Astrocyte (in vitro differentiated cells and primary cell): Measurements from ENCODE around the gene CTDP1. TPM values are rescaled to one million over a fixed set of nuclear protein-coding genes. Genes with fewer than 3 reads are reported as not detected.

Experiments
- DNase-seq: peaks from one replicate; pipeline ENCODE4 v3.0.0-alpha.2; 2010; ENCODE audit warnings: low read depth
- FAIRE-seq: peaks from 2 replicates; lab custom pipeline; 2011; peaks lifted over from hg19 to GRCh38; lab: Jason Lieb, UNC
- H2AFZ ChIP-seq: 2 replicates; pipeline ENCODE4 v1.6.0; 2012; ENCODE audit warnings: low read depth, low read length, inconsistent platforms
- H3K27ac ChIP-seq: 2 replicates; pipeline ENCODE4 v1.5.1; 2011; ENCODE audit warnings: low read depth, low read length, inconsistent platforms
- H3K27me3 ChIP-seq: 2 replicates; pipeline ENCODE4 v1.6.0; 2011; ENCODE audit warnings: low read length, inconsistent platforms; ENCODE audit not compliant: insufficient read depth
- H3K36me3 ChIP-seq: 2 replicates; pipeline ENCODE4 v1.5.1; 2011; ENCODE audit warnings: low read length, inconsistent platforms; ENCODE audit not compliant: insufficient read depth
- H3K4me1 ChIP-seq: 2 replicates; pipeline ENCODE4 v1.5.1; 2011; ENCODE audit warnings: low read length, inconsistent platforms; ENCODE audit not compliant: insufficient read depth
- H3K4me2 ChIP-seq: 2 replicates; pipeline ENCODE4 v1.6.0; 2012; ENCODE audit warnings: low read length, inconsistent platforms
- H3K4me3 ChIP-seq: 2 replicates; pipeline ENCODE4 v1.5.1; 2011; ENCODE audit warnings: low read depth, mild to moderate bottlenecking, low read length, inconsistent platforms; ENCODE audit not compliant: insufficient read depth
- H3K79me2 ChIP-seq: 2 replicates; pipeline ENCODE4 v1.6.0; 2012; ENCODE audit warnings: mild to moderate bottlenecking, low read length, inconsistent platforms; ENCODE audit not compliant: insufficient read depth
- H3K9ac ChIP-seq: 2 replicates; pipeline ENCODE4 v1.6.0; 2012; ENCODE audit warnings: mild to moderate bottlenecking, low read length, inconsistent platforms
- H3K9me3 ChIP-seq: 2 replicates; pipeline ENCODE4 v1.5.1; 2012; ENCODE audit warnings: low read depth, mild to moderate bottlenecking, low read length, inconsistent platforms; ENCODE audit not compliant: insufficient read depth
- H4K20me1 ChIP-seq: 2 replicates; pipeline ENCODE4 v1.6.0; 2012; ENCODE audit warnings: low read length, inconsistent platforms; ENCODE audit not compliant: insufficient read depth
- H3K27ac Mint-ChIP-seq: one replicate; pipeline ENCODE4 v1.8.0; 2021; ENCODE audit warnings: mild to moderate bottlenecking, mixed read lengths; ENCODE audit not compliant: unreplicated experiment
- H3K27me3 Mint-ChIP-seq: one replicate; pipeline ENCODE4 v1.8.0; 2021; ENCODE audit warnings: low read depth, mixed read lengths; ENCODE audit not compliant: unreplicated experiment
- H3K36me3 Mint-ChIP-seq: one replicate; pipeline ENCODE4 v1.8.0; 2021; ENCODE audit warnings: low read depth, mixed read lengths; ENCODE audit not compliant: unreplicated experiment
- H3K4me1 Mint-ChIP-seq: one replicate; pipeline ENCODE4 v1.8.0; 2021; ENCODE audit warnings: low read depth, mixed read lengths; ENCODE audit not compliant: unreplicated experiment
- H3K4me3 Mint-ChIP-seq: one replicate; pipeline ENCODE4 v1.8.0; 2021; ENCODE audit warnings: mild to moderate bottlenecking, moderate library complexity, mixed read lengths; ENCODE audit not compliant: unreplicated experiment
- H3K9me3 Mint-ChIP-seq: one replicate; pipeline ENCODE4 v1.8.0; 2021; ENCODE audit warnings: mild to moderate bottlenecking, mixed read lengths; ENCODE audit not compliant: unreplicated experiment
- EZH2 ChIP-seq: IDR thresholded peaks from 2 replicates; pipeline ENCODE4 v1.6.1; 2012; ENCODE audit warnings: mild to moderate bottlenecking, low read length, inconsistent platforms; ENCODE audit not compliant: insufficient read depth
- total RNA-seq: library from RNA; stranded (reverse); gene quantifications from 2 replicates; pipeline ENCODE4 v1.2.1, GENCODE V29; 2021
- TF ChIP-seq, protein P1 (sequence below): IDR thresholded peaks from 2 replicates; pipeline ENCODE4 v1.5.1; 2011; ENCODE audit warnings: low read depth, mild to moderate bottlenecking, inconsistent platforms, low read length, moderate library complexity; ENCODE audit not compliant: insufficient read depth

CTDP1 gene
- total RNA-seq, 1 donor from 2014 or later, result 31.7 TPM

DNA sequence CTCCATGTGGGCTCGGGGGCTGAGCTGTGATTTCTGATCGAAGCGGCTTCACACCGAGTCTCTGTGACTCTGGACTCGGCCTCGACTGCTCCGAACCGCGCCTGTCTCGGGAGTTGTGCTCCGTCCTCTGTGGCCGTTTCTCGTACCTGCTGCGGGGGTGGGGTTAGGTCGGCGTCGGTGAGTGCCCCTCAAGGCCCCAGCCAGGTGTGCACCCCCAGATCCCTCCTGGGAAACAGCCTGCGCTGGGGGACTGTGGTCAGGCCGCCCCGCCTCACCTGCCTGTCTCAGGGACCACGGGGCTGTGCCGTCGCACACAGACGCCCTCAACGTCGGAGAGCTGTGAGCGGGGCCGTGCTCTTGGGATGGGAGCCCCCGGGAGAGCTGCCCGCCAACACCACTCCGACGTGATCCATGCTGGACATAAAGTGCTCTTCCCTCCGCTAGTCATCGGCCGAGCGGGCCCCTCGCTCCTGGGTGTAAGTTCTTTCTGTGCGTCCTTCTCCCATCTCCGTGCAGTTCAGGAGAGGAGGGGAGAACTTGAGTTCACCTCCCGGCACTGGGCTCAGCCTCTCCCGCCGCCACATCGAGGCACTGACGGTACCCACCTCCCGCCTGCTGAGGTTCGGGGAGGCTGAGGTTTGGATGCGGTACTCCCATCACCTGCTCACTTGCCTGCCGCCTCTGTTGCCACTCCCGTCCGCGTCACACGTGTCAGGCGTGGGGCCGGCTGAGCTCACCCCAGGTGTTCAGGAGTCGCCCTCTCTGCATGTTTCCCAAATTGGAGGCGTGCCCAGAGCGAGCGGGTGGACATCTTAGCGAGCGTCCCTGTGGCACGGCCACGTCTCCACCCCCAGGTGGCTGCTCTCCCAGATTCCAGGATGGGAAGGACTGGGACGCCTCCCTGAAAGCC is 55.7 kb downstream of the CTDP1 start:
- Histone ChIP-seq H3K4me1 (no peaks in the 10 kb centered on the region), H4K20me1 (no peaks in the 10 kb centered on the region), H3K9me3 (peaks cover 48% of the 10 kb centered on the region), H3K9ac (no peak overlapping the region), H3K4me3 (no peak overlapping the region), H3K36me3 (peaks cover 20% of the 10 kb centered on the region), H3K79me2 (no peaks in the 10 kb centered on the region), H3K27me3 (no peaks in the 10 kb centered on the region), H3K27ac (no peak overlapping the region), H2AFZ (no peak overlapping the region), H3K4me2 (no peak overlapping the region)
- peaks cover 56% of the 10 kb centered on the region for H3K9me3 Mint-ChIP-seq
- no peaks in the 10 kb centered on the region for H3K27me3 Mint-ChIP-seq
- DNase-seq, result no peak
- TF ChIP-seq, protein P1, sequence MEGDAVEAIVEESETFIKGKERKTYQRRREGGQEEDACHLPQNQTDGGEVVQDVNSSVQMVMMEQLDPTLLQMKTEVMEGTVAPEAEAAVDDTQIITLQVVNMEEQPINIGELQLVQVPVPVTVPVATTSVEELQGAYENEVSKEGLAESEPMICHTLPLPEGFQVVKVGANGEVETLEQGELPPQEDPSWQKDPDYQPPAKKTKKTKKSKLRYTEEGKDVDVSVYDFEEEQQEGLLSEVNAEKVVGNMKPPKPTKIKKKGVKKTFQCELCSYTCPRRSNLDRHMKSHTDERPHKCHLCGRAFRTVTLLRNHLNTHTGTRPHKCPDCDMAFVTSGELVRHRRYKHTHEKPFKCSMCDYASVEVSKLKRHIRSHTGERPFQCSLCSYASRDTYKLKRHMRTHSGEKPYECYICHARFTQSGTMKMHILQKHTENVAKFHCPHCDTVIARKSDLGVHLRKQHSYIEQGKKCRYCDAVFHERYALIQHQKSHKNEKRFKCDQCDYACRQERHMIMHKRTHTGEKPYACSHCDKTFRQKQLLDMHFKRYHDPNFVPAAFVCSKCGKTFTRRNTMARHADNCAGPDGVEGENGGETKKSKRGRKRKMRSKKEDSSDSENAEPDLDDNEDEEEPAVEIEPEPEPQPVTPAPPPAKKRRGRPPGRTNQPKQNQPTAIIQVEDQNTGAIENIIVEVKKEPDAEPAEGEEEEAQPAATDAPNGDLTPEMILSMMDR, result no peak
- TF ChIP-seq EZH2, result no peak
- H3K4me1 Mint-ChIP-seq, result no peaks in the 10 kb centered on the region
- no peak overlapping the region for H3K27ac Mint-ChIP-seq
- no peak for FAIRE-seq
- H3K4me3 Mint-ChIP-seq, result no peak overlapping the region
- H3K36me3 Mint-ChIP-seq, result peaks cover 82% of the 10 kb centered on the region

DNA sequence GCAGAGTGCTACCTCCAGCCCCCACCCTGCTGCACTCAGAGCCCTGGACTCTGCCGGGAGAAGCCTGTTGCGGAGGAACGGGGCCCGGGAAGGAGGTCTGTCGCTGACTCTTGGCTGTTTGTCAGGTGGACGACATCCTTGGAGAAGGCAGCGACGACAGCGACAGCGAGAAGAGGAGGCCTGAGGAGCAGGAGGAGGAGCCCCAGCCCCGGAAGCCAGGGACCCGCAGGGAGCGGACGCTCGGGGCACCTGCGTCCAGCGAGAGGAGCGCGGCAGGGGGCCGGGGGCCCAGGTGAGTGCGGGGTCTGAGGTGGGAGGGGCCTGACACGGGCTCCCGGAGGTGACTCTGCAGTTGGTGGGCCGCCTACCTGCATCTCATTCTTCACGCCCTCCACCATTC is 56.6 kb downstream of the CTDP1 start:
- Mint-ChIP-seq H3K27ac (no peak overlapping the region), H3K4me1 (no peaks in the 10 kb centered on the region), H3K4me3 (no peak overlapping the region), H3K27me3 (no peaks in the 10 kb centered on the region), H3K9me3 (peaks cover 53% of the 10 kb centered on the region), H3K36me3 (peaks cover 82% of the 10 kb centered on the region)
- Histone ChIP-seq H3K4me2 (no peak overlapping the region), H3K9me3 (peaks cover 39% of the 10 kb centered on the region), H2AFZ (no peak overlapping the region), H3K9ac (no peak overlapping the region), H3K4me1 (no peaks in the 10 kb centered on the region), H3K36me3 (peaks cover 18% of the 10 kb centered on the region), H3K27ac (no peak overlapping the region), H4K20me1 (no peaks in the 10 kb centered on the region), H3K4me3 (no peak overlapping the region), H3K79me2 (no peaks in the 10 kb centered on the region), H3K27me3 (no peaks in the 10 kb centered on the region)
- FAIRE-seq, result no peak
- DNase-seq, result no peak
- TF ChIP-seq EZH2, result no peak
- TF ChIP-seq, protein P1, result no peak

DNA sequence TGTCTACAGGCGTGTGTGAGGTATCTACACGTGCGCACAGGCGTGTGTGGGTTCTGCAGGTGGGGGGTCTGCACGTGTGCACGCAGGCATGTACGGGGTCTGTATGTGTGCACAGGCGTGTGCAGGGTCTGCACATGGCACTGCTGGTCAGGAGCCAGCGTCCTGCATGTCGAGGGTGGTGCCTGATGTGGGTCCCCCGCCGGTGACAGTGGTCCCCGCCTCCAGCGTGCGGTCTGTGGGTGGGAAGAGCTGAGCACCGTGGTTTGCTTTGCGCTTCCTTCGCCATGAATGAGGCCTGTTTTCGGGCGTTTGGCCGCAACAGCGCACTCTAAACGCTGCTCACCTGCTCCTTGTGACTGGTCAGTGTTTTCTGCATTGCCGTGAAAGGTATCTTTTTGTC is 57.2 kb downstream of the CTDP1 start:
- no peak overlapping the region for H3K27ac Mint-ChIP-seq
- peaks cover 82% of the 10 kb centered on the region for H3K36me3 Mint-ChIP-seq
- Histone ChIP-seq H3K9ac (no peak overlapping the region), H3K4me3 (no peak overlapping the region), H3K79me2 (no peaks in the 10 kb centered on the region), H4K20me1 (no peaks in the 10 kb centered on the region), H3K36me3 (peaks cover 13% of the 10 kb centered on the region), H3K9me3 (peaks cover 33% of the 10 kb centered on the region), H3K27ac (no peak overlapping the region), H2AFZ (no peak overlapping the region), H3K27me3 (no peaks in the 10 kb centered on the region), H3K4me1 (no peaks in the 10 kb centered on the region), H3K4me2 (no peak overlapping the region)
- no peaks in the 10 kb centered on the region for H3K27me3 Mint-ChIP-seq
- DNase-seq (no peak), FAIRE-seq (no peak)
- H3K4me1 Mint-ChIP-seq, result no peaks in the 10 kb centered on the region
- no peak overlapping the region for H3K4me3 Mint-ChIP-seq
- H3K9me3 Mint-ChIP-seq, result peaks cover 47% of the 10 kb centered on the region
- no peak for TF ChIP-seq EZH2
- TF ChIP-seq, protein P1, result no peak
